Caki2 (cell line): ENCODE data around the gene MTHFD1L. TPM values are rescaled to one million over a fixed set of nuclear protein-coding genes. Genes with fewer than 3 reads are reported as not detected.
"Not testable (repeated sequence)": the region's sequence is repeated elsewhere in the genome, so short reads cannot be mapped to it uniquely, and the experiment has no call there.

Source experiments
- DNase-seq: peaks from one replicate; pipeline ENCODE4 v3.0.0-alpha.2; 2015; ENCODE audit warnings: low read depth
- in situ Hi-C: cut with HindIII; loops from 2 replicates; pipeline ENCODE4 v1.10.0; 2016; ENCODE audit warnings: low sequenced_read_pairs, low pct_unique_long_range_greater_than_20kb, mixed read lengths
- total RNA-seq: library from RNA; depleted of rRNA; stranded (reverse); fragments of >200 nt; shearing (Covaris generic); gene quantifications from 2 replicates; pipeline ENCODE4 v1.2.3, GENCODE V29; 2014; ENCODE audit warnings: low replicate concordance

MTHFD1L gene
- total RNA-seq, 1 experiment from 2014 or later: 48.6 TPM

- in situ Hi-C loops: no loop called here
- no peak for DNase-seq
Observed at GRCh38 chr6:151063842-151064647, 198.5 kb downstream of the MTHFD1L start.

GRCh38 chr6:151065027-151065815 is 199.7 kb downstream of the MTHFD1L start:
- in situ Hi-C loops: no loop called here
- no peak for DNase-seq

GRCh38 chr6:151067684-151068596 is 202.4 kb downstream of the MTHFD1L start:
- in situ Hi-C loops: no loop called here
- DNase-seq: peak; percentile 98

GRCh38 chr6:151068761-151069312 is 203.3 kb downstream of the MTHFD1L start:
- in situ Hi-C loops: no loop called here
- peak; percentile 24 for DNase-seq

GRCh38 chr6:151069641-151070040 is 204.1 kb downstream of the MTHFD1L start:
- DNase-seq: no peak
- in situ Hi-C loops: no loop called here

- in situ Hi-C loops: no loop called here
- no peak for DNase-seq
Observed at GRCh38 chr6:151070631-151071051, 205.1 kb downstream of the MTHFD1L start.

- no peak for DNase-seq
- in situ Hi-C loops: no loop called here
Observed at GRCh38 chr6:151071295-151071694, 205.8 kb downstream of the MTHFD1L start.

- in situ Hi-C loops: no loop called here
- no peak for DNase-seq
Observed at GRCh38 chr6:151073146-151073545, 207.6 kb downstream of the MTHFD1L start.

- in situ Hi-C loops: no loop called here
Observed at GRCh38 chr6:151073701-151074100, 208.2 kb downstream of the MTHFD1L start.

GRCh38 chr6:151075005-151075404 is 209.5 kb downstream of the MTHFD1L start:
- in situ Hi-C loops: no loop called here
- no peak for DNase-seq

More at GRCh38 chr6:151073701-151074100, 208.2 kb downstream of the MTHFD1L start:
- no peak for DNase-seq

GRCh38 chr6:151075527-151075926 is 210.0 kb downstream of the MTHFD1L start:
- in situ Hi-C loops: no loop called here
- DNase-seq: no peak

GRCh38 chr6:151075930-151076555 is 210.5 kb downstream of the MTHFD1L start:
- DNase-seq: no peak
- in situ Hi-C loops: no loop called here

- no peak for DNase-seq
Observed at GRCh38 chr6:151078655-151079054, 213.2 kb downstream of the MTHFD1L start.

GRCh38 chr6:151081656-151082055 is 216.2 kb downstream of the MTHFD1L start:
- DNase-seq: no peak
- in situ Hi-C loops: no loop called here

More at GRCh38 chr6:151078655-151079054, 213.2 kb downstream of the MTHFD1L start:
- in situ Hi-C loops: no loop called here

- in situ Hi-C loops: no loop called here
- DNase-seq: no peak
Observed at GRCh38 chr6:151082079-151082478, 216.6 kb downstream of the MTHFD1L start.

GRCh38 chr6:151084275-151084674 is 218.8 kb downstream of the MTHFD1L start:
- DNase-seq: no peak
- in situ Hi-C loops: no loop called here

- DNase-seq, in situ Hi-C loops: not testable (repeated sequence)
Observed at GRCh38 chr6:151087055-151087454, 221.6 kb downstream of the MTHFD1L start.
